Skeletal muscle satellite cell (primary cell): ENCODE results near the gene C16orf96. TPM values are rescaled to one million over a fixed set of nuclear protein-coding genes. Genes with fewer than 3 reads are reported as not detected.

Source experiments
- H3K27me3 ChIP-seq: 2 replicates; pipeline ENCODE4 v1.7.0; 2013; ENCODE audit warnings: low read length; ENCODE audit not compliant: control insufficient read depth, insufficient read depth
- H3K36me3 ChIP-seq: 2 replicates; pipeline ENCODE4 v1.7.0; 2013; ENCODE audit warnings: mild to moderate bottlenecking, control low read depth, low read length; ENCODE audit not compliant: insufficient read depth
- H3K4me1 ChIP-seq: 2 replicates; pipeline ENCODE4 v1.7.0; 2013; ENCODE audit warnings: low read length; ENCODE audit not compliant: control insufficient read depth, insufficient read depth
- H3K4me2 ChIP-seq: 2 replicates; pipeline ENCODE4 v1.7.0; 2013; ENCODE audit warnings: mild to moderate bottlenecking, low read length
- H3K4me3 ChIP-seq: 2 replicates; pipeline ENCODE4 v1.7.0; 2013; ENCODE audit warnings: low read length
- H3K9ac ChIP-seq: 2 replicates; pipeline ENCODE4 v1.7.0; 2013; ENCODE audit warnings: mild to moderate bottlenecking, low read depth, low read length, moderate library complexity
- H3K9me3 ChIP-seq: replicated peaks from 2 replicates; pipeline ENCODE4 v1.7.0; 2013; ENCODE audit warnings: mild to moderate bottlenecking, control low read depth, low read length
- small RNA-seq: library from RNA; depleted of rRNA; stranded (forward); fragments of <200 nt; gene quantifications from one replicate; pipeline ENCODE3, GENCODE V24; 2012

Gene C16orf96

DNA sequence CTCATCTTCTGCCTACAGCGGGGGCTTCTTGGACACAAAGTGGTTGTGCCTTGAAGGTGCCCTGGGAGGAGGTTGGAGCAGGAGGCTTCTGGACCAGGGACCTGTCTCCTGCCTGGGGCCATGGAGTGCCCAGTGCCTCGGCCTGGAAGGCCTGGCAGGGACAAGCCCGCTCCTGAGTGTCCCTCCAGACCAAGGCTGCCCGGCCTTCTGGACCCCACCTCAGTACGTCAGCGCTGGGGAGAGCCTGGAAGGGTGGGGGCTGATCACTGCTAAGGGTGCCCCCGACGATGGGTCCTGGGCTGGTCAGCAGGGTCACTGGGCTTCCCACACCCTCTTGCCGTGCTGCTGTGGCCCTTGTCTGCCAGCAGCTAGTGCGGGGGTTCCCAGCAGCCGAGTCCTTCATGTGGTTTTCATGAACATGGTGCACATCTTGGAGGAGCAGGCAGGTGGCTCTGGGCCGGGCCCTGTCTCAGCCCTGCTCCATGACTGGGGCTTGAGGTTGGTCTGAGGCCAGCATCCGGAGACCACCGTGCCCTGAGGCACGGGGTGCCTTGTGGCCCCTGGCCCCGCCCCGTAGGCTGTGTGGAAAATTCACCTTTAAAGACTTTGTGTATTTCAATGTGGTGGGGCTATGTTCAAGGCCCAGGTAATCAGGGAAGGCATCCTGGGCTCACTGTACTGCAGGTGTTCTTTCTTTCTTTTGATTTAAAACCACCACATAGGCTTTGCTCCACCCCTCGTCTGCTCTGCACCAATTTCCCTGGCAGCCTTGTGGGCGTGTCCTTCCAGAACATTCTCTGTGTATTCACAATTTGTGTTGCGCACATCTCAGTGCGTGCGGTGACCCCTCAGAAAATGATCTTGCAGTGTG is 90.9 kb downstream of the C16orf96 start:
- no peaks in the 10 kb centered on the region for H3K4me1 ChIP-seq
- H3K4me2 ChIP-seq: no peak overlapping the region
- H3K27me3 ChIP-seq: no peaks in the 10 kb centered on the region
- no peak overlapping the region for H3K4me3 ChIP-seq
- peaks cover 26% of the 10 kb centered on the region for H3K36me3 ChIP-seq
- H3K9me3 ChIP-seq: no peaks in the 10 kb centered on the region
- no peak overlapping the region for H3K9ac ChIP-seq

- Histone ChIP-seq H3K9ac (no peak overlapping the region), H3K27me3 (no peaks in the 10 kb centered on the region), H3K4me3 (no peak overlapping the region), H3K4me1 (no peaks in the 10 kb centered on the region), H3K4me2 (no peak overlapping the region), H3K36me3 (peaks cover 31% of the 10 kb centered on the region), H3K9me3 (no peaks in the 10 kb centered on the region)
These were observed 91.5 kb downstream of the C16orf96 start for GRCh38 chr16:4647644-4647980.

- no peaks in the 10 kb centered on the region for H3K9me3 ChIP-seq
- H3K27me3 ChIP-seq: no peaks in the 10 kb centered on the region
- H3K9ac ChIP-seq: no peak overlapping the region
- no peak overlapping the region for H3K4me3 ChIP-seq
- no peaks in the 10 kb centered on the region for H3K4me1 ChIP-seq
- H3K36me3 ChIP-seq: peaks cover 32% of the 10 kb centered on the region
- H3K4me2 ChIP-seq: no peak overlapping the region
These were observed 92.8 kb downstream of the C16orf96 start for GRCh38 chr16:4648917-4649316.

GRCh38 chr16:4649744-4650442 is 93.8 kb downstream of the C16orf96 start:
- no peak overlapping the region for H3K4me2 ChIP-seq
- no peaks in the 10 kb centered on the region for H3K9me3 ChIP-seq
- no peaks in the 10 kb centered on the region for H3K4me1 ChIP-seq
- H3K9ac ChIP-seq: no peak overlapping the region
- H3K4me3 ChIP-seq: no peak overlapping the region
- peaks cover 35% of the 10 kb centered on the region for H3K36me3 ChIP-seq
- no peaks in the 10 kb centered on the region for H3K27me3 ChIP-seq

Small RNA genes lying within 50 kb of the gene (small RNA-seq; reads per million reads assigned to genes)
- gene RN7SL850P: not detected
